WTC11 (cell line): ENCODE results near the gene OGA. TPM values are rescaled to one million over a fixed set of nuclear protein-coding genes. Genes with fewer than 3 reads are reported as not detected.

Experiments used
- ATAC-seq: fragments of 200-7000 bp; cut with Tn5 transposase; 2 replicates; pipeline ENCODE4 v1.10.0; 2021; ENCODE audit warnings: mild to moderate bottlenecking, moderate library complexity
- CTCF ChIA-PET: fragments of 300-600 bp; sonication (Branson Sonifier 250); formaldehyde crosslinking; loops from one replicate; lab custom pipeline; 2021; ENCODE audit warnings: antibody characterized with exemption; lab: Charles Lee
- POLR2A ChIA-PET: fragments of 350-600 bp; sonication (Branson Sonifier 250); formaldehyde crosslinking; loops from one replicate; lab custom pipeline; 2021; ENCODE audit warnings: antibody characterized with exemption; lab: Charles Lee
- DNase-seq: peaks from one replicate; pipeline ENCODE4 v3.0.0; 2021; ENCODE audit warnings: low spot score
- H3K27ac Mint-ChIP-seq: 2 replicates; pipeline ENCODE4 v1.8.0; 2021; ENCODE audit warnings: mixed read lengths
- H3K27me3 Mint-ChIP-seq: 2 replicates; pipeline ENCODE4 v1.8.0; 2021; ENCODE audit warnings: low read depth, mild to moderate bottlenecking, moderate library complexity, mixed read lengths
- H3K36me3 Mint-ChIP-seq: 2 replicates; pipeline ENCODE4 v1.8.0; 2021; ENCODE audit warnings: mixed read lengths
- H3K4me1 Mint-ChIP-seq: 2 replicates; pipeline ENCODE4 v1.8.0; 2022; ENCODE audit warnings: mixed read lengths
- H3K4me3 Mint-ChIP-seq: 2 replicates; pipeline ENCODE4 v1.8.0; 2021; ENCODE audit warnings: mild to moderate bottlenecking, moderate library complexity, mixed read lengths
- H3K9me3 Mint-ChIP-seq: 2 replicates; pipeline ENCODE4 v1.8.0; 2021; ENCODE audit warnings: mixed read lengths
- ATF1 ChIP-seq: sonication (generic); formaldehyde crosslinking; IDR thresholded peaks from 2 replicates; pipeline ENCODE4 v1.8.1; 2023; ENCODE audit warnings: mild to moderate bottlenecking, moderate library complexity, missing genetic modification reagents
- ELF4 ChIP-seq: sonication (generic); formaldehyde crosslinking; IDR thresholded peaks from 2 replicates; pipeline ENCODE4 v1.8.1; 2022; ENCODE audit warnings: low read depth, mild to moderate bottlenecking, moderate library complexity, missing genetic modification reagents
- FOXJ3 ChIP-seq: sonication (generic); formaldehyde crosslinking; IDR thresholded peaks from 2 replicates; pipeline ENCODE4 v1.9.0; 2021; ENCODE audit warnings: missing genetic modification reagents, mild to moderate bottlenecking, borderline replicate concordance
- FOXP4 ChIP-seq: sonication (generic); formaldehyde crosslinking; IDR thresholded peaks from 2 replicates; pipeline ENCODE4 v1.8.0; 2022; ENCODE audit warnings: mild to moderate bottlenecking, missing genetic modification reagents
- GABPB1 ChIP-seq: sonication (generic); formaldehyde crosslinking; IDR thresholded peaks from 2 replicates; pipeline ENCODE4 v1.8.1; 2023; ENCODE audit warnings: mild to moderate bottlenecking, missing genetic modification reagents
- HMGXB4 ChIP-seq: sonication (generic); formaldehyde crosslinking; IDR thresholded peaks from 2 replicates; pipeline ENCODE4 v1.8.1; 2023; ENCODE audit warnings: mild to moderate bottlenecking, moderate library complexity, missing genetic modification reagents
- JUN ChIP-seq: sonication (generic); formaldehyde crosslinking; IDR thresholded peaks from 2 replicates; pipeline ENCODE4 v1.8.0; 2023; ENCODE audit warnings: mild to moderate bottlenecking, missing genetic modification reagents
- KAT7 ChIP-seq: sonication (generic); formaldehyde crosslinking; IDR thresholded peaks from 2 replicates; pipeline ENCODE4 v1.8.1; 2023; ENCODE audit warnings: missing genetic modification reagents, mild to moderate bottlenecking, borderline replicate concordance
- MLX ChIP-seq: sonication (generic); formaldehyde crosslinking; IDR thresholded peaks from 2 replicates; pipeline ENCODE4 v1.8.1; 2023; ENCODE audit warnings: mild to moderate bottlenecking, missing genetic modification reagents, moderate library complexity
- NFATC4 ChIP-seq: fragments of 250-450 bp; sonication (Bioruptor Pico); IDR thresholded peaks from 2 replicates; pipeline ENCODE4 v1.9.0; 2021; ENCODE audit warnings: mild to moderate bottlenecking
- NR3C1 ChIP-seq: sonication (generic); formaldehyde crosslinking; conservative IDR thresholded peaks from 2 replicates; pipeline ENCODE4 v1.8.1; 2023; ENCODE audit warnings: low read depth, mild to moderate bottlenecking, missing genetic modification reagents
- RELA ChIP-seq: sonication (generic); formaldehyde crosslinking; IDR thresholded peaks from 2 replicates; pipeline ENCODE4 v1.8.1; 2022; ENCODE audit warnings: missing genetic modification reagents, mild to moderate bottlenecking, borderline replicate concordance
- TCF7 ChIP-seq: sonication (generic); formaldehyde crosslinking; IDR thresholded peaks from 2 replicates; pipeline ENCODE4 v1.8.0; 2022; ENCODE audit warnings: mild to moderate bottlenecking, low read depth, missing genetic modification reagents, moderate library complexity
- TEAD1 ChIP-seq: sonication (generic); formaldehyde crosslinking; IDR thresholded peaks from 2 replicates; pipeline ENCODE4 v1.8.0; 2022; ENCODE audit warnings: mild to moderate bottlenecking, missing genetic modification reagents
- TP53 ChIP-seq: sonication (generic); formaldehyde crosslinking; IDR thresholded peaks from 2 replicates; pipeline ENCODE4 v1.8.1; 2023; ENCODE audit warnings: mild to moderate bottlenecking, missing genetic modification reagents
- ZNF138 ChIP-seq: sonication (generic); formaldehyde crosslinking; conservative IDR thresholded peaks from 2 replicates; pipeline ENCODE4 v1.8.1; 2022; ENCODE audit warnings: mild to moderate bottlenecking, moderate library complexity, missing genetic modification reagents
- ZNF219 ChIP-seq: sonication (generic); formaldehyde crosslinking; IDR thresholded peaks from 2 replicates; pipeline ENCODE4 v1.8.0; 2023; ENCODE audit warnings: missing genetic modification reagents, mild to moderate bottlenecking, borderline replicate concordance
- ZNF317 ChIP-seq: sonication (generic); formaldehyde crosslinking; IDR thresholded peaks from 2 replicates; pipeline ENCODE4 v1.8.1; 2023; ENCODE audit warnings: low read depth, mild to moderate bottlenecking, moderate library complexity, missing genetic modification reagents, borderline replicate concordance
- ZNF416 ChIP-seq: fragments of 250-450 bp; sonication (Bioruptor Pico); IDR thresholded peaks from 2 replicates; pipeline ENCODE4 v1.9.0; 2021; ENCODE audit warnings: mild to moderate bottlenecking, inconsistent platforms
- total RNA-seq: library from RNA; stranded (reverse); gene quantifications from 3 replicates; pipeline ENCODE4 v1.2.3, GENCODE V29; 2021
- TF ChIP-seq, protein P1 (sequence below): fragments of 250-450 bp; sonication (Bioruptor Pico); conservative IDR thresholded peaks from 2 replicates; pipeline ENCODE4 v1.9.0; 2021; ENCODE audit warnings: mild to moderate bottlenecking
- TF ChIP-seq, protein P2 (sequence below): sonication (generic); formaldehyde crosslinking; IDR thresholded peaks from 2 replicates; pipeline ENCODE4 v1.8.1; 2022; ENCODE audit warnings: mild to moderate bottlenecking, moderate library complexity, missing genetic modification reagents
- TF ChIP-seq, protein P3 (sequence below): sonication (generic); formaldehyde crosslinking; IDR thresholded peaks from 2 replicates; pipeline ENCODE4 v1.8.0; 2023; ENCODE audit warnings: missing genetic modification reagents
- TF ChIP-seq, protein P4 (sequence below): fragments of 250-450 bp; sonication (Bioruptor Pico); IDR thresholded peaks from 2 replicates; pipeline ENCODE4 v1.8.0; 2021; ENCODE audit warnings: mild to moderate bottlenecking

Gene OGA
- total RNA-seq, 1 experiment from 2014 or later = 111 TPM

DNA sequence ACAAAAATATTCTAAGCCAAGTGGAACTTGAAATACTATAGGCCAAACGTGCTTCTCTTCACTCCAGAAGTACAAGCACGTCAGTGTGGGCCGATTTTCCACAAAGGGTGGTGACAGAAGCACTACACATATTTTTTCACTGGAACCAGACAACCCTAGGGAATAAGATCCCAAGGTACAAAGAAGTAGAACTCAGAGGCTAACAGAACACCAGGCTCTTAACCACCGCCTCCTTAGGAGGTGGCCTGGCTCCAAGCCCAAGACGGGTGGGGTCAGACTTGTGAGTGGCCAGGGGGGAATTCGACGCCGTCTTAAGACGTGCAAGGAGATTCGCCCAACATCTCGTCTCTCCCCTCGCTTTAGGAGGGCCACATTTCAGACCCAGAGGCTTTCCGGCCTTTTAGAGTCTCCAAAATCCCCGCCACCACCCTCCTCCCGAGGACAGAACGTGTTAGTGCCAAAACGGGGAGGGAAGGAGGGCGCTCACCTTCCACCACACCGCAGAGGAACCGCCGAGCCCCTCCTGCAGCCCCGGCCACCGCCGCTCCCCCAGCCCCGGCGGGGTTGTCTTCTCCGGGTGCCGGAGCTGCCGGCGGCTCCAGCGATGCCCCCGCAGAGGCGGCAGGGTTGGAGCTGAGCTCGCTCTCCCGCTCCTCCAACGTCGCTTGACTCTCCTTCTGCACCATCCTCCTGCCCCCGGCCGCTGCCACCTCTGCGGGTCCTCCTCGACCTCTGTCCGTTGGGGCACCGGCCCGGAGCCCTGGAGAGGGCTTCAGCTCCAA lies 716 bp downstream of the OGA start (continued):
- TF ChIP-seq, protein P1, sequence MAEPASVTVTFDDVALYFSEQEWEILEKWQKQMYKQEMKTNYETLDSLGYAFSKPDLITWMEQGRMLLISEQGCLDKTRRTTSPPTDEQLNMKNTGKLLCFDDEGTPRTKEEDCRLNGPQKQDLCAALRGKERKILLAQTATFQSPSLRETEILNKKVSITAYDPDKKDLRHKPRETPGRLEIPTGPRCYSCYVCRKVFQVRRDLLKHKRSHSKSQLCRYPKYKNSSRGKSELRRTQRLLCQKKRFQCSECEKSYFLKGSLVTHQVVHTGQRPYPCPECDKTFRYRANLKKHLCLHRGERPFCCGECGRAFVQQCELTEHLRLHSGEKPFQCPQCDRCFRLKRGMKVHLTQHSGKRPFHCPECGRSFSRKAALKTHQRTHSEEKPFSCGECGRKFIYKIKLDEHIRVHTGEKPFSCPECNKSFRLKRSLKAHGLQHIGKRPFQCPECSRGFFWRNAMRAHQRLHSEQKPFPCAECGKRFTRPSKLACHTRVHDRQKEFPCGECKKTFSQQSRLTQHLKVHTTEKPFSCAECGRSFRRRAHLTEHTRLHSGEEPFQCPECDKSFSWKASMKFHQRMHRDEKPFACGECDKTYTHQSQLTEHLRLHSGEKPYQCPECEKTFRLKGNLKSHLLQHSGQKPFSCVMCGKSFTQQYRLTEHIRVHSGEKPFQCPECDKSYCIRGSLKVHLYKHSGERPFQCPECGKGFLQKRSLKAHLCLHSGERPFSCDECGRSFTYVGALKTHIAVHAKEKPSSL = no peak
- TF ChIP-seq ZNF138 (CRISPR knock-in tag) (no peak), MLX (CRISPR knock-in tag) (no peak), ZNF416 (CRISPR knock-in tag) (0 out of 2 replicates have a peak, but pooled peaks have one; percentile 34), RELA (CRISPR knock-in tag) (no peak), ZNF317 (CRISPR knock-in tag) (0 out of 2 replicates have a peak, but pooled peaks have one; percentile 7), TP53 (CRISPR knock-in tag) (no peak), GABPB1 (CRISPR knock-in tag) (no peak)
- TF ChIP-seq, protein P2, sequence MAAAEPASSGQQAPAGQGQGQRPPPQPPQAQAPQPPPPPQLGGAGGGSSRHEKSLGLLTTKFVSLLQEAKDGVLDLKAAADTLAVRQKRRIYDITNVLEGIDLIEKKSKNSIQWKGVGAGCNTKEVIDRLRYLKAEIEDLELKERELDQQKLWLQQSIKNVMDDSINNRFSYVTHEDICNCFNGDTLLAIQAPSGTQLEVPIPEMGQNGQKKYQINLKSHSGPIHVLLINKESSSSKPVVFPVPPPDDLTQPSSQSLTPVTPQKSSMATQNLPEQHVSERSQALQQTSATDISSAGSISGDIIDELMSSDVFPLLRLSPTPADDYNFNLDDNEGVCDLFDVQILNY = 0 out of 2 replicates have a peak, but pooled peaks have one; percentile 3

GRCh38 chr10:101816913-101817336 lies 1.3 kb downstream of the OGA start:
- TF ChIP-seq TEAD1 (CRISPR knock-in tag) (no peak), NFATC4 (CRISPR knock-in tag) (no peak), FOXJ3 (CRISPR knock-in tag) (no peak), HMGXB4 (CRISPR knock-in tag) (no peak), JUN (no peak), KAT7 (CRISPR knock-in tag) (no peak), TCF7 (CRISPR knock-in tag) (no peak), ATF1 (CRISPR knock-in tag) (no peak), NR3C1 (CRISPR knock-in tag) (no peak), ELF4 (CRISPR knock-in tag) (no peak), FOXP4 (no peak), ZNF416 (CRISPR knock-in tag) (no peak), TP53 (CRISPR knock-in tag) (no peak), MLX (CRISPR knock-in tag) (no peak), ZNF219 (CRISPR knock-in tag) (no peak)
- TF ChIP-seq, protein P3, sequence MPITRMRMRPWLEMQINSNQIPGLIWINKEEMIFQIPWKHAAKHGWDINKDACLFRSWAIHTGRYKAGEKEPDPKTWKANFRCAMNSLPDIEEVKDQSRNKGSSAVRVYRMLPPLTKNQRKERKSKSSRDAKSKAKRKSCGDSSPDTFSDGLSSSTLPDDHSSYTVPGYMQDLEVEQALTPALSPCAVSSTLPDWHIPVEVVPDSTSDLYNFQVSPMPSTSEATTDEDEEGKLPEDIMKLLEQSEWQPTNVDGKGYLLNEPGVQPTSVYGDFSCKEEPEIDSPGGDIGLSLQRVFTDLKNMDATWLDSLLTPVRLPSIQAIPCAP (CRISPR knock-in tag) = no peak
- TF ChIP-seq, protein P4, sequence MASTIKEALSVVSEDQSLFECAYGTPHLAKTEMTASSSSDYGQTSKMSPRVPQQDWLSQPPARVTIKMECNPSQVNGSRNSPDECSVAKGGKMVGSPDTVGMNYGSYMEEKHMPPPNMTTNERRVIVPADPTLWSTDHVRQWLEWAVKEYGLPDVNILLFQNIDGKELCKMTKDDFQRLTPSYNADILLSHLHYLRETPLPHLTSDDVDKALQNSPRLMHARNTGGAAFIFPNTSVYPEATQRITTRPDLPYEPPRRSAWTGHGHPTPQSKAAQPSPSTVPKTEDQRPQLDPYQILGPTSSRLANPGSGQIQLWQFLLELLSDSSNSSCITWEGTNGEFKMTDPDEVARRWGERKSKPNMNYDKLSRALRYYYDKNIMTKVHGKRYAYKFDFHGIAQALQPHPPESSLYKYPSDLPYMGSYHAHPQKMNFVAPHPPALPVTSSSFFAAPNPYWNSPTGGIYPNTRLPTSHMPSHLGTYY (CRISPR knock-in tag) = no peak
- TF ChIP-seq, all 79 proteins: peak for 0
- DNase-seq = no peak
- H3K4me1 Mint-ChIP-seq = peaks cover 34% of the 10 kb centered on the region
- H3K36me3 Mint-ChIP-seq = peaks cover 11% of the 10 kb centered on the region
- peak overlapping the region; percentile 88 for H3K4me3 Mint-ChIP-seq
- no peak for ATAC-seq
- H3K27ac Mint-ChIP-seq = peak overlapping the region; percentile 84
- ChIA-PET CTCF (interaction anchor here (0.6 to 8.4 kb wide), 3 partner anchors 24 to 214 kb away, joined by 4 to 89 read pairs (median 5); no protein-coding TSS in a partner anchor), POLR2A (interaction anchor here (0.7 to 3.2 kb wide), 4 partner anchors 23 to 297 kb away, joined by 3 to 34 read pairs (median 10); partner anchors contain the start of genes KCNIP2 and NPM3)
- no peaks in the 10 kb centered on the region for H3K9me3 Mint-ChIP-seq
- no peaks in the 10 kb centered on the region for H3K27me3 Mint-ChIP-seq
